GM19099 (cell line): ENCODE data around the gene PDLIM7.
A peak's percentile ranks its signal among the peaks of the same experiment; 100 is the strongest.

Experiments used
- POLR2A ChIP-seq: IDR thresholded peaks from 3 replicates; pipeline ENCODE4 v1.6.1; 2011; ENCODE audit warnings: low read depth; ENCODE audit not compliant: insufficient read length; ENCODE audit errors: extremely low read depth

Gene PDLIM7

GRCh38 chr5:177501874-177502678 lies 4.7 kb upstream of the PDLIM7 start:
- peak; percentile 12 for TF ChIP-seq POLR2A

GRCh38 chr5:177500685-177501522 lies 3.5 kb upstream of the PDLIM7 start:
- no peak for TF ChIP-seq POLR2A

- TF ChIP-seq POLR2A = no peak
Measured at GRCh38 chr5:177499842-177500241, 2.4 kb upstream of the PDLIM7 start.

- no peak for TF ChIP-seq POLR2A
Measured at GRCh38 chr5:177498013-177498787, 796 bp upstream of the PDLIM7 start.

- no peak for TF ChIP-seq POLR2A
Measured at GRCh38 chr5:177496727-177497291, 595 bp downstream of the PDLIM7 start.

- TF ChIP-seq POLR2A = no peak
Measured at GRCh38 chr5:177496070-177496726, 1.2 kb downstream of the PDLIM7 start.

GRCh38 chr5:177495243-177496060 lies 2.0 kb downstream of the PDLIM7 start:
- no peak for TF ChIP-seq POLR2A

- TF ChIP-seq POLR2A = no peak
Measured at GRCh38 chr5:177494346-177495195, 2.8 kb downstream of the PDLIM7 start.

GRCh38 chr5:177493795-177494345 lies 3.5 kb downstream of the PDLIM7 start:
- TF ChIP-seq POLR2A = no peak

- no peak for TF ChIP-seq POLR2A
Measured at GRCh38 chr5:177492841-177493240, 4.6 kb downstream of the PDLIM7 start.

GRCh38 chr5:177491983-177492746 lies 5.2 kb downstream of the PDLIM7 start:
- TF ChIP-seq POLR2A = no peak
